Breast epithelium (tissue), 4 donors: ENCODE measurements around the gene CTNNA3. TPM values are rescaled to one million over a fixed set of nuclear protein-coding genes. Genes with fewer than 3 reads are reported as not detected.
A peak's percentile ranks its signal among the peaks of the same experiment; 100 is the strongest.
"Not testable (repeated sequence)": the region's sequence is repeated elsewhere in the genome, so short reads cannot be mapped to it uniquely, and the experiment has no call there.

Source experiments
- DNase-seq, 2 donors: peaks; one replicate each; pipeline ENCODE4 v3.0.0-alpha.2; 2019; ENCODE audit warnings: low spot score in 2 of 2
- H3K27ac ChIP-seq, 2 donors: fragments of 200-600 bp; sonication (generic) in 1 of 2; one replicate each; pipeline ENCODE4 v1.5.1; 2016 to 2019; ENCODE audit warnings: mild to moderate bottlenecking in 1 of 2
- H3K27me3 ChIP-seq, 2 donors: fragments of 200-600 bp; sonication (generic) in 1 of 2; one replicate each; pipeline versions ENCODE4 v1.5.1 to v1.6.0; 2017 to 2019; ENCODE audit warnings: control low read depth in 1 of 2, mild to moderate bottlenecking in 1 of 2
- H3K36me3 ChIP-seq: fragments of 200-600 bp; one replicate; pipeline ENCODE4 v1.5.1; 2019
- H3K4me1 ChIP-seq, 2 donors: fragments of 200-600 bp; sonication (generic); one replicate each; pipeline ENCODE4 v1.5.1; 2016 to 2019; ENCODE audit warnings: control low read depth in 1 of 2
- H3K4me3 ChIP-seq, 3 donors: fragments of 200-600 bp; sonication (generic); 1 replicate in 2 of 3; 2 replicates in 1 of 3; pipeline ENCODE4 v1.5.1; 2016 to 2019; ENCODE audit warnings: mild to moderate bottlenecking in 3 of 3, moderate library complexity in 2 of 3
- H3K9me3 ChIP-seq, 2 donors: fragments of 200-600 bp; sonication (generic) in 1 of 2; one replicate each; pipeline ENCODE4 v1.5.1; 2016 to 2019; ENCODE audit warnings: control low read depth in 1 of 2
- POLR2A ChIP-seq: fragments of 450-650 bp; IDR thresholded peaks from one replicate; pipeline ENCODE4 v1.6.1; 2016; ENCODE audit warnings: antibody characterized with exemption, mild to moderate bottlenecking, moderate library complexity
- POLR2AphosphoS5 ChIP-seq, 3 donors: sonication (generic); formaldehyde crosslinking; IDR thresholded peaks; one replicate each; pipeline ENCODE4 v1.6.1; 2017; ENCODE audit warnings: antibody characterized with exemption in 3 of 3
- intact Hi-C: fragments of 100-400 bp; cut with DNase I; formaldehyde crosslinking; loops from one replicate; pipeline ENCODE4 v1.15.1; 2023; ENCODE audit warnings: low total_unique reads
- total RNA-seq, 3 donors: library from RNA; depleted of rRNA; stranded (reverse); fragments of >200 nt; gene quantifications; one replicate each; pipeline ENCODE4 v1.1.0, GENCODE V29; 2016
- TF ChIP-seq, protein P1 (sequence below), 3 donors: fragments of 450-650 bp; IDR thresholded peaks; one replicate each; pipeline ENCODE4 v1.5.1; 2016 to 2017; ENCODE audit warnings: antibody characterized with exemption in 3 of 3, mild to moderate bottlenecking in 3 of 3, moderate library complexity in 3 of 3

Gene CTNNA3
- total RNA-seq, 3 donors from 2014 or later, result 0.33 to 1.1 (median 0.59) TPM

DNA sequence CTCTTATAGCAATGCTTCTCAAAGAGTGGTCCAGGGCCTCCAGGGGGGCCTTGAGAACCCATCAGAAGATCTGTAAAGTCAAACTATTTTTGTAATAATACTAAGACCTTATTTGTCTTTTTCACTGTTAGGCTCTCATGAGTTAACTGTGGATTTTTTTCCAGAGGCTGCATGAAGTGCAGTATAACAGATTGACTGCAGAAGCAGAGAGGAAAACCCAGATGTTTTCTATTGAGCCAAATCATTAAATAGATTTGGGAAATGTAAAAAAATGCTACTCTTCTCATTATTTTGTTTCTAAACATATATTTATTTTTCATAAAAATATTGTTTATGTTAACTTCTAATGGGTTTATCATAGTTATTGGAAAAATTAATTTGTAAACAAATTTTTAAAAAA, 1359.2 kb downstream of the CTNNA3 start:
- H3K27me3 ChIP-seq, result no peaks in the 10 kb centered on the region
- H3K4me3 ChIP-seq, result no peak overlapping the region
- intact Hi-C loops, result no loop called here
- DNase-seq, result no peak
- TF ChIP-seq POLR2AphosphoS5 (IDR thresholded peaks at IDR 0.05), result no peak
- TF ChIP-seq, protein P1, sequence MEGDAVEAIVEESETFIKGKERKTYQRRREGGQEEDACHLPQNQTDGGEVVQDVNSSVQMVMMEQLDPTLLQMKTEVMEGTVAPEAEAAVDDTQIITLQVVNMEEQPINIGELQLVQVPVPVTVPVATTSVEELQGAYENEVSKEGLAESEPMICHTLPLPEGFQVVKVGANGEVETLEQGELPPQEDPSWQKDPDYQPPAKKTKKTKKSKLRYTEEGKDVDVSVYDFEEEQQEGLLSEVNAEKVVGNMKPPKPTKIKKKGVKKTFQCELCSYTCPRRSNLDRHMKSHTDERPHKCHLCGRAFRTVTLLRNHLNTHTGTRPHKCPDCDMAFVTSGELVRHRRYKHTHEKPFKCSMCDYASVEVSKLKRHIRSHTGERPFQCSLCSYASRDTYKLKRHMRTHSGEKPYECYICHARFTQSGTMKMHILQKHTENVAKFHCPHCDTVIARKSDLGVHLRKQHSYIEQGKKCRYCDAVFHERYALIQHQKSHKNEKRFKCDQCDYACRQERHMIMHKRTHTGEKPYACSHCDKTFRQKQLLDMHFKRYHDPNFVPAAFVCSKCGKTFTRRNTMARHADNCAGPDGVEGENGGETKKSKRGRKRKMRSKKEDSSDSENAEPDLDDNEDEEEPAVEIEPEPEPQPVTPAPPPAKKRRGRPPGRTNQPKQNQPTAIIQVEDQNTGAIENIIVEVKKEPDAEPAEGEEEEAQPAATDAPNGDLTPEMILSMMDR (IDR thresholded peaks at IDR 0.05), result no peak
- TF ChIP-seq POLR2A, result no peak
- peaks cover 0 to 10% of the 10 kb centered on the region in 2 donors for H3K9me3 ChIP-seq
- no peaks in the 10 kb centered on the region for H3K4me1 ChIP-seq
- no peak overlapping the region for H3K27ac ChIP-seq
- no peaks in the 10 kb centered on the region for H3K36me3 ChIP-seq

GRCh38 chr10:66335753-66336152, 1360.2 kb downstream of the CTNNA3 start:
- DNase-seq, H3K36me3 ChIP-seq, intact Hi-C loops, H3K4me1 ChIP-seq, H3K4me3 ChIP-seq, H3K27me3 ChIP-seq, H3K27ac ChIP-seq: not testable (repeated sequence)
- H3K9me3 ChIP-seq, result peaks cover 0 to 10% of the 10 kb centered on the region in 2 donors

- no peaks in the 10 kb centered on the region for H3K4me1 ChIP-seq
- H3K36me3 ChIP-seq, result no peaks in the 10 kb centered on the region
- intact Hi-C loops, result loop anchor here (5.0 kb wide), 1 partner anchor 112 kb away; no protein-coding TSS in a partner anchor
- no peak for DNase-seq
- H3K4me3 ChIP-seq, result no peak overlapping the region
- H3K27ac ChIP-seq, result no peak overlapping the region
- no peaks in the 10 kb centered on the region for H3K27me3 ChIP-seq
- TF ChIP-seq, protein P1 (IDR thresholded peaks at IDR 0.05), result no peak
- TF ChIP-seq POLR2AphosphoS5 (IDR thresholded peaks at IDR 0.05), result no peak
- no peak for TF ChIP-seq POLR2A
- no peaks in the 10 kb centered on the region for H3K9me3 ChIP-seq
Measured at GRCh38 chr10:66329147-66329546, 1366.8 kb downstream of the CTNNA3 start.

DNA sequence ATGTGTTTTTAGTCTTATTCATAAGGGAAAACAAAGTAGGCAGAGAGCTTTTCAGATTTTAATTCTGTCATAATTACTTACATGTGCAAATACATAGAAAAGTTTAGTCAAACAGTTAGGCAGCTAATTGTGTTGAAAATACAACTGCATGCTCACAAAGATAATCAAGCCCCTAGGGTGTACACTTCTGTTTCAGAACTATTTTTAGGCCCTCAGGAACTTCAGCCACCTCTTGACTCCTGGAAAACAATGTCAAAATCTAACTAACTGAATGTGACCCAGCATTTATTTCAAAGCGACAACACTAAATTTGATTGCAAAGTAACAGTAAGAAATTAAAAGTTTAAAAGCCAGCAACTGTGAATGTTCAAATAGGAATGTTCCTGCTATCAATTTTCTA, 1369.1 kb downstream of the CTNNA3 start:
- no peaks in the 10 kb centered on the region for H3K36me3 ChIP-seq
- H3K9me3 ChIP-seq, result no peaks in the 10 kb centered on the region
- TF ChIP-seq, protein P1 (IDR thresholded peaks at IDR 0.05), result no peak
- TF ChIP-seq POLR2AphosphoS5 (IDR thresholded peaks at IDR 0.05) (no peak), POLR2A (no peak)
- H3K4me1 ChIP-seq, result no peaks in the 10 kb centered on the region
- no peak for DNase-seq
- intact Hi-C loops, result loop anchor here (5.0 kb wide), 1 partner anchor 110 kb away; no protein-coding TSS in a partner anchor
- H3K4me3 ChIP-seq, result no peak overlapping the region
- no peaks in the 10 kb centered on the region for H3K27me3 ChIP-seq
- no peak overlapping the region for H3K27ac ChIP-seq

- peak overlapping the region in 1 of 2 donors; percentile 29 for H3K27ac ChIP-seq
- no peak for DNase-seq
- TF ChIP-seq POLR2A (no peak), POLR2AphosphoS5 (IDR thresholded peaks at IDR 0.05) (no peak)
- TF ChIP-seq, protein P1 (IDR thresholded peaks at IDR 0.05), result no peak
- H3K4me1 ChIP-seq, result no peaks in the 10 kb centered on the region
- intact Hi-C loops, result no loop called here
- H3K27me3 ChIP-seq, result no peaks in the 10 kb centered on the region
- no peaks in the 10 kb centered on the region for H3K36me3 ChIP-seq
- no peaks in the 10 kb centered on the region for H3K9me3 ChIP-seq
- H3K4me3 ChIP-seq, result no peak overlapping the region
Measured at GRCh38 chr10:66322777-66323176, 1373.2 kb downstream of the CTNNA3 start.
